Eye (tissue), 1 donor: ENCODE measurements around the gene CCDC71.

Experiments
- DNase-seq: peaks from one replicate; pipeline ENCODE4 v3.0.0-alpha.2; 2015

Gene CCDC71

DNA sequence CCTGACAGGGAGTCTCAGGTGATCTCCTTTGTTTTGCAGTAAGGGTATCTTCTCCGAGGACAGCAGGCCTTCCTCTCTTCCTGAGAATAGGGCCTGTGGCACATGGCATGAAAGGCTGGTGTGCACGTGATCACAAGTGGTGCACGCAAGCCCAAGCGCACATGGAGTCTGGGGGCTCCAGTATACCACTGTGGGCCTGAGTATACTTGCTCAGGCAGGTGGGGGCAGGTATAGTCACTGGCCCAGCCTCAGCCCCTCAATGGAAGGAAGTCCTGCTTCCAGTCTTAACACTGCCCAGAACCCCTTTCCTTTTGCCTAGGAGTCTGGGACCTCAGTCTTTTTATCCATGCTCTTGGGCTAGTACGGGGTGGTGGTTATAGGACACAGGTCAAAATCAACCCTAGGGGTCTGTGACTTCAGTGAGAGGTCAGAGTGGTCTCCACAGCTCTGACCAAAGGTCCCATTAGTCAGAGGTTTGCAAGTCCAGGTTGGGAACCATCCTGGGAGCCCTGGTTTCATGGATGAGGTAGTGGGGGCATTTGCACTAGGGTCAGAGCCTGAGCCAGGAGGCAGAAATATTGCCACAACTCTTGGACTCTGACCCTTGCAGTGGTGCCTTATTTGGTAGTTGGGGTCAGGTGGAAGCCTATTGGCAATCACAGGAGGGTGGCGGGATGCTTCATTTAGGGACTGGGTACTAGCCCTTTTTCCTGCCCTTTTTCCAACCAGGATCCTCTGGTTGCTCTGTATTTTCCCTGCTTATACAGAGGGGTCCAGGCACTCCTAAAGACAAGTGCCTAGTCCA lies 823 bp upstream of the CCDC71 start:
- DNase-seq: no peak

DNA sequence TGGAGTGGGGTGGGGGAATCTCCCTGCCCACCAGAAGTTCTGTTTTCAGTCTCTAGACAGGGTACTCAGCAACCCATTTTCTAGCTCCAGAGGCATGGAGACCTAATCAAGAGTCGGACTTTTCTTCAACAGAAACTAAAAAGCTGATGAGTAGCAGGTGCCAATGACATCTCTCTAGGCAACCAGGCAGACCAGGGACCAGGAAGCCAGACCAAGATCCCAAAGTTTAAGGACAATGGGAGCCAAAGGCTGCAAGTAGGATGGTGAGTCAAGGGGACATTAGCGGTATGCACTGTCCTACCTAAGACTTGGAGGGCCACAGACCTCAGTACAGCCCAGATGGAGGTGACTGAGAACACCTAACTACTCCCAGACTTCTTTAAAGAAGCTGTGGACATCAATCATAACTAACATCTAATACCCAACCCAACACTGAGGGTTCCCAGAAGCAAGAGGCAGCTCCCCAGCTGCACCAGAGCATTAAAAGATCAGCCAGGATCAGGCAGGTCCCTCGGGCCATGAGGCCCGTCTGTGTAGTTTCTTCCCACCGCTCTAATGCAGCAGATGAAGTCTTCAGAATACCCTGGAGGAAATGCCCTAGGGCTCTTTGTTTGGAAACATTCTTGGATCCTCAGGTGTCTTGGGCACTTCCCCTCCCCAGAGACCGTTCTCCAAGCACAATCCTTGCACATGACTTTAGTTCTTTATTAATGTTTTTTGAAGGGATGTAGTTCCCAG lies 979 bp downstream of the CCDC71 start:
- DNase-seq: peak; percentile 45

DNA sequence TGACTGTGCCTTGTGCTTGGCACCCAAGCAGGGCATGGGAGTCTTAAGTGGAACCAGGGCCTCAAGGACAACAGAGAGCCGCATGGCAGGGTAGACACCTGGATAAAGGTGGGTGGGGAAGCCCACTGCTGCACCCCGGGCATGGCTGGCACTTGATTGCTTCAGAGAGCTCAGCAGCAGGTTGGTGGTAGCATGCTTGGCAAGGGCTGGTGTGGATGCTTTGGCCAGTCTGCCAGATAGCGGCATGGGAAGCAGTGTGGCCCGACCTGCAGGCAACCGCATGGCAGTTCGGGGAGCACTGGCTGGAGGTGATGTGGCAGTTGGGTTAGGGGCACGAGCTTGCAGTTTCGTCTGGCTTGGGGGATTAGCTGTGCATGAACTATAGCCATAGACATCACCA lies 2.5 kb downstream of the CCDC71 start:
- no peak for DNase-seq

DNA sequence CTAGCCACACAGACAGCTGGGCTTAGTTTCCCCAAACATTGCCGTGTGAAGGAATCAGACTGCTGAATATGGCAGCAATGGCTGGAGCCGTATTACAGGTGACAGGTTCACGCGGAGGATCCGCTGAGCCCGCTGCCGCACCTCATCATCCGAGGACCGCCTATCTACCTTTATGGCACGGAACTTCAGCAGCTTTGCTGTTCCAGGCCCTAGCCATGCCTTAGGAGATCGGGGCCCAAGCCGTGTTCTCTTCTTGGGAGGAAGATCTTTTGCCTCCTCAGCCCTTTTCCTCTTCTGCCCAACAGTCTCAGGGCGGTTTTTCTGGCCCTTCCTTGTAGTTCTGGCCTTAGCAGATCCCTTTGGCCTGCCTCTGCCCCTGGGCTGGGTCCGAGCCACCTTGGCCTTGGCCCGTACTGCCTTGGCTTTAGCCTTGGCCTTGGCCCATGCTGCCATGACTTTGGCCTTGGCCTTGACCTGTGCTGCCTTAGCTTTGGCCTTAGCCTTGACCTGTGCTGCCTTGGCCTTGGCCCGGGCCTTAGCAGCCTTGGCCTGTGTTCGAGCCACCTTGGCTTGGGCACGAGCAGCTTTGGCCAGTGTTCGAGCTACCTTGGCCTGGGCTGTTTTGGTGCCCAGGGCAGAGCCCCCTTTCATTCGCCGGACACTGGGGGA lies 3.2 kb downstream of the CCDC71 start:
- no peak for DNase-seq

DNA sequence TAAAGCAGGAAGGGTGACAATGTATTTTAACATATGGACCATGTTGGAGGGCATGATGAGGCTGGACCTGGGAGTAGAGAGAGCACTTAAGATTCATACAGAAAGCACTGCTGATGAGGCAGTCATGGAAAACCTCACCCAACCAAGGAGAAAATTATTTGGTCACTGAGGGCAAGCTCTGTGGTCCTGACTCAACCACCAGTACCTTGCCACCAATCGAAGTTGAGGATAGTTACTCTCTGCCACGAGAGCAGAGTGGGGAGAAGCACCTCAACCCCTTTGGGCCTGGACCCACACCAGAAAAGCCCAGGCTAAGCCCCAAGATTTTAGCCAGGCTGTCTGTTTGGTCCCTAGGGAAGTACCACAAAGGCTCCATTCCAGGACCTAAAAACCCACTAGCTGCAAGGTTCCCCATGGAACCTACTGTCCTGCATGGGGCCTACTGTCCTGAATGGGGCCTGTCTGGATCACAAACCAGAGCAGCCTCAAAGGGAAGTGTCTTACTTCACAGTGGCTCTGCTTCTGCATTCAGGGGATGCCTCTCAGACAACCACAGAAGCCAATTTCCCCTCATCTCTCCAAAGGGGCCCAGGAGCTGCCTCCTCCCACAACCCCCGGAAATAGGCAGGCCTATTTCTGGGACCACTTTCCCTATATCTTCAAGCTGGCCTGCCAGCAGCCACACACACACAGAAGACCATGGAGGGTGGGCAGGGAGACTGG lies 4.2 kb downstream of the CCDC71 start:
- DNase-seq: no peak

DNA sequence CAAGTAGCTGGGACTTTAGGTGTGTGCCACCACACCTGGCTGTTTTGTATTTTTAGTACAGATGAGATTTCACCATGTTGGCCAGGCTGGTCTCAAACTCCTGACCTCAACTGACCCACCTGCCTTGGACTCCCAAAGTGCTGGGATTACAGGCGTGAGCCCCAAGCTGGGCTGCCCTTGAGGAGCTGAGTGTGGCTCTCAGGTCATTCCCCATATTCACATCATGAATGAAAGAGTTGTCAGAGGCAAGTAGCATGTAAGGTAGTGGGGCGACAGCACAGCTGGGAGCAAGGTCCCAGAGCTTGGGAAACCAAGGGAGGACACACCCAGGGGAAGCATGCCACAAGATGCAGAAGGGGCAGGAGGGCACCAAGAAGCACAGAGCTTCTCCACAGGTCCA lies 4.9 kb downstream of the CCDC71 start:
- DNase-seq: no peak

DNA sequence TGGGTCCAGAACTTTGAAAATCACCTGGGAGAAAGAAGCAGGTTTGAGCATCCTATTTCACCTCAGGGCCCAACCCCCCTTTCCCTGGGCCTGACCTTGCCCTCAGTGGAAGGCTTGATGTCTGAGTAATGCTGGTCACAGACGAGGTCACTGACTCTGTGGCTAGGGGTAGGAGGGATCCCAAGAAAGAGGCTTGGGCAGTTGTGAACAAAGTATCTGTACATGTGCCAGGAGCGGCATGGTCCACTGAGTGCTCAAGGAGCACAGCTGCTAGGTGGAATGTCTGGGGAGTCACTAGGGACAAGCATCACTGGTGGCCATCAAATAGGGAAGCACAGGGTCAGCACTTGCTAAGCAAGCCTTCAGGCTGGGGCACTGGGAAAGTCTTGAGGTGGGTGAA lies 7.3 kb downstream of the CCDC71 start:
- DNase-seq: no peak

DNA sequence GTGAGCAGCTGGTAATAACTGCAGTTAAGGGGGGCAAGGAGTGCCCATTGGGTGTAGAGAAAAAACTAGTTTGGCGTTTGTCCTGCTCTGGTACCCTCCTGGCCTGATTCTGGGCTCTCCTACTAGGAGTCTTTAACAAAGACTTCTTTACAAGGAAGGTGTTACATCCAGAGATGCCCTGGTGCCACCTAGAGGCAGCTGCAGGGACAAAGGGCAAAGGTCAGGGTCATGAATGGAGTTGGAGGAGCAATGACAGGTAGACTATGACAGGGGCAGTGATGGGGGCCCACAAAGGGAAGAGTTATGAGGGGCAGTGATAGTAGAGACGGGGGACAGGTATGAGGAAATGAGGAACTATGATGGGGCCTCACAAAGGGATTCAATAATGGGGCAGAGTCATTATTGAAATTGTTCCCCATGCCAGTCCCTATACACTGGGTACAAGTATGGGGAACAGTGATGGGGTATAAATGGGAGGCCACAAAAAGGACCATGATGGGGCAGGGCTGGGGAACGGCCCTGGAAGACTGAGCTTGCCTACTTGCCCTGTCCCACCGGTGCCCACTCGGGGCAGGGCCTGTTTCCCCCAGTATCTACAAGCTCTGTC lies 7.9 kb downstream of the CCDC71 start:
- peak; percentile 48 for DNase-seq

DNA sequence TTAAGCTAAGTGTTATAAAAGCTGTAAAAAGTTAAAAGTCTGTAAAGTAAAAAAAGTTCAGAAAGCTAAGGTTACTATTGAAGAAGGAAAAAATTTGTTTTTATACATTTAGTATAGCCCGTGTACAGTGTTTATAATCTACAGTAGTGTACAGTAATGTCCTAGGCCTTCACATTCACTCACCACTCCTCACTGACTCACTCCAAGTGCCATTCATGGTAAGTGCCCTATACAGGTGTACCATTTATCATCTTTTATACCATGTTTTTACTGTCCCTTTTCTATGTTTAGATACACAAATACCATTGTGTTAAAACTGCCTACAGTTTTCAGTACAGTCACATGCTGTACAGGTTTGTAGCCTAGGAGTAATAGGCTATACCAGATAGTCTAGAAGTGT lies 8.8 kb downstream of the CCDC71 start:
- no peak for DNase-seq

DNA sequence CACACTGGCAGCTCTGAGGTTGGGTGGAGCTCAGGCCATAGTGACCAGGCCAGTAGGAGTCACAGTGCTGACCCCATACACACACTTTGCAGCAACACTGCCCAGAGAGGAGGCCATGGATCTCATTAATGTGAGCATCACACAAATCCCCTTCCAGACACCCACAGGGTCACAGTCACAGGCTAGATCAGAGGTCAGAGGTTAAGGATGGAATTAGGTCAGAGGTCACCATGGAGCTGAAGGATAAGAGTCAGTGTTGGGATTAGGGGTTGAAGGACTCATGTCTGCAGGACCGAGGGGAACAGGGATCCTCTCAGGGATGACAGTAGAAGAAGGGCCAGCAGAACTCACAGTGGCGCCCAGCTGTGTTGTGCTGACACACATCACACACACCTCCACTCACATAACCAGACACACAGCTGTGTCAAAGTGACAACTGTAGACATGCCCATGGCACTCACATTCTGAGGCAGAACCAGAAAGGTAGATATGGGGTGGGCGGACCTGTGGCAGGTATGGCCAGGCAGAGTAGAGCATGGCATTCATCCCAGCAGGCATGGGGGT lies 12.7 kb downstream of the CCDC71 start:
- DNase-seq: no peak

DNA sequence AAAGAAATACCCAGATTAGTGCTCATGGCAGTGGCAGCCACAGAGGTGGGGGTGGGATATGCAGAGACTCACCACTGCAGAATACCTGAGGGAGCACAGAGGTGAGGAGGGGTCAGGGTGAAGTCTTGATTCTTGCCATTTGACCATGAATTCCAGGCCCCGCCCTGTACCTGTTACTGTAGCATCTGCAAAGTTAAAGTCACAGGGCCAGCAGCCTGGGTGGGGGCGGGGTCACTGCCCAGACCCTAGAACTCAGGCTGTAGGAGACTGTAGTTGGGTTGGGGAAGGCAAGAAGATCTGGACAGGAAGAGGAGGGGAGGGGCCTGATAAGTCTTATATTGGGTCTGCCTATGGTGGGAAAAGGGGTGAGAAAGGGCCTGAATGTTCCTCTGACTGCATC lies 14.5 kb downstream of the CCDC71 start:
- DNase-seq: no peak

DNA sequence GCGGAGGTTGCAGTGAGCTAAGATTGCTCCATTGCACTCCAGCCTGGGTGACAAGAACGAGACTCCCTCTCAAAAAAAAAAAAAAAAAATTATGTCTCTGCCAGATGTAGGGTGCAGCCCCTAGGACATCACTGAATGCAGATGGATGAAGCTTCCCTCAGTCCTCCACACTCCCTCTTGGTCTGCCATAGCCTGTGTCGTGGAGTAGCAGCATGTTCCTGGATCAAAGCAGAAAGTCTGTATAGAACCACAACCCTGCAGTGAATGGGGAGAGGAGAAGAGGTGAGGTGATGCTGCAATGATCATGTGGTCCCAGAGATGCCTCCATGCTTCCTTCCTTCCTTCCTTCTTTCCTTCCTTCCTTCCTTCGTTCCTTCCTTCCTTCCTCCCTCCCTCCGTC lies 18.0 kb downstream of the CCDC71 start:
- no peak for DNase-seq

DNA sequence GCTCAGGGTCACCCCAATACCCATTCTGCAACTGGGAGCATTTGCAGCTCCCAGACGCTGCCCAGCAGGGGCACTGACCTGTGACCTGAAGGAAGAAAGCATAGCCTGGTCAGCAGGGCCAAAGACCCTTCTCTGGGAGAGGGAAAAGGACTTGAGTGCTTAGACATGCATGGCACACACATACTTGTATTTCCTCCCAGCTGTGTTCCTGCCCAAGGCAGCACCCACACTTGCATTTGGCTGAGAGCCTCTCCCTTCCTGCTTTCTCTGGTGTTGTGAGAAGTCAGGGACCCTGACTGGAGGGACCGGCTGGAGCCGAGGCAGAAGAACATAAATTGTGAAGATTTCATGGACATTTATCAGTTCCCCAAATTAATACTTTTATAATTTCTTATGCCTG lies 26.1 kb downstream of the CCDC71 start:
- DNase-seq: no peak

DNA sequence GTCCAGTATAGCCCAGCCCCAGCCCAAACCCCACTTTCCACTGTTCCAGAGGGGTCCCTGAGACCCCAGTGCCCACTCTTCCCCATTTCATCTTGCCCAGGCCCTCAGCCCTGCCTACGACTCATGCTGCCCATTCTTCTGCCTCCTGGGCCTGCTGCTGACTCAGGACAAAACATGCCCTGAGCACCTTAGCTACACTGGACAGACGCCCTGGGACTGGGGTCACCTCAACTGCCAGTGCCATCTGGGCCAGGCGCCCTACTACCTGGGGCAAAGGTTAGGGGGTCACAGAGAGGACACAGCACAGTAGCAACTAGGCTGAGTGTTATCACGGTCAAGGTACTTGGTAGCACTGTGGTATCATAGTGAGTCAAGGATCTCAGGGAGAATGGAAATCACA lies 30.6 kb downstream of the CCDC71 start:
- no peak for DNase-seq

DNA sequence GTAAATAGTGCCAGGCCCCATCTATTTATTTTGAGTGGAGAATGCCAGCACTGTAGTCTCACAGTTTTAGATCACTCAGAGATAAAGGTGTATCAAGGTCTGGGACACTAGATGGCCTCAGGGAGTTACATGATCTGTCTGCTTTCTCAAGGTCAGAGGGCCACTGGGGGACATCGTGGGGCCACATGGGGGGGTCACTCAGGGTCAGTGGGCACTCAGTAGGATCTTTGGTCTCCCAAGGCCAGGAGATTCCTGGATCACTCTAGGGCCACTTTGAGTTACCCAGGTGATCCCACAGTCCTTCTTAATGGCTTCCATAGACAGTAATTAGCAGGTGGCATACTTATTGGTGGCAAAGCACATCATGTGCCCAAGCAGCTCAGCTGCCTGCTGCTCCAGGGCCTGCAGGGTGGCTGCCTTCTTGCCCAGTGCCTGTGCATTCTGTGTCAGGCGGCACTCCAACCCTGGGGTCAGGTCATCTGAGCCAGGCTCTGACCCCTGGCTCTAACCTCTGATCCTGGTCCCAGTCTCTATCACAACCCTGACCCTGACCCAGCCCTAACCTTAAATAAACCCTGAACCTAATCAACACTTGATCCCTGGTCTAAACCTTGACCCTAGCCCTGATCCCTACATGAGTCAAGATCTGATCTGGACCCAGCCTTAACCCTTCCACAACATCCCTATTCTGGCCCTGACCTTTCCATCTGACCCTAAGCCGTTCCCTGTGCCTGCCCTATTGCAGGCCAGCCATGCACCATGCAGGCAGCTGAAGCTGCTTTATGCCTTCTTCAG lies 31.5 kb downstream of the CCDC71 start:
- DNase-seq: no peak

DNA sequence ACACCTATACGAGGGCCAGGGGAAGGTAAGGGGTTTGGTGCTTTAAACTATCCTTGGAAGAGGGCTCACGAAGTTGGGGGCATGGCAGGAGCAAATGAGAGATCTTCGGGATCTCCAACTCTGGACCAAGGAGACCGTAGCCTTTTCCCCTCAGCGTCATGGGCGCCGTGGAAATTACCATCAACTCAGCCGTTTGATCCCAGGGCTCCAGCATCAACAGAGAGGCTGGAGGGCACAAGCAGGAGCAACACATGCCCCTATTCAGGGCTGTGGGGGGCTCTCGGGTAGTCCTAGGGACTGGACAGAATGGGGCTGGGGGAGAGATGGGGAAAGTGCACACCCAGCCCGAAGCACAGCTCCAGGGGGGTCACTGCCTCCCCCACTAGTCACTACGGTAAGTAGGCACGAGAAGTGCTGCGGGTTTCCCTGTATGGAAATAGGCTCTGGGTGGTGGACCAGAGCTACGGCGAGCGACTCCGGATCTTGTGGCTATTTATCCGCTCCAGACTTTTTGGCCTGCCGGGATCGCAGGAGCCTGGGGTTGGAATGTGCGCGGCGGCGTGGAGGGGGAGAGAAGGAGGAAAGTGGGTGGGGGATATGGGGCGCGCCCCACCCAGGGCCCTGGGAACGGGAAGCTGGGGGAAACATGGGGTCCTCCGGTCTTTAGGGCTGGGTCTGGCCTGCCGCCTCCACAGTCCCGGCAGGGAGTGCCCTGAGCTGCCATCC lies 32.7 kb downstream of the CCDC71 start:
- peak; percentile 94 for DNase-seq

DNA sequence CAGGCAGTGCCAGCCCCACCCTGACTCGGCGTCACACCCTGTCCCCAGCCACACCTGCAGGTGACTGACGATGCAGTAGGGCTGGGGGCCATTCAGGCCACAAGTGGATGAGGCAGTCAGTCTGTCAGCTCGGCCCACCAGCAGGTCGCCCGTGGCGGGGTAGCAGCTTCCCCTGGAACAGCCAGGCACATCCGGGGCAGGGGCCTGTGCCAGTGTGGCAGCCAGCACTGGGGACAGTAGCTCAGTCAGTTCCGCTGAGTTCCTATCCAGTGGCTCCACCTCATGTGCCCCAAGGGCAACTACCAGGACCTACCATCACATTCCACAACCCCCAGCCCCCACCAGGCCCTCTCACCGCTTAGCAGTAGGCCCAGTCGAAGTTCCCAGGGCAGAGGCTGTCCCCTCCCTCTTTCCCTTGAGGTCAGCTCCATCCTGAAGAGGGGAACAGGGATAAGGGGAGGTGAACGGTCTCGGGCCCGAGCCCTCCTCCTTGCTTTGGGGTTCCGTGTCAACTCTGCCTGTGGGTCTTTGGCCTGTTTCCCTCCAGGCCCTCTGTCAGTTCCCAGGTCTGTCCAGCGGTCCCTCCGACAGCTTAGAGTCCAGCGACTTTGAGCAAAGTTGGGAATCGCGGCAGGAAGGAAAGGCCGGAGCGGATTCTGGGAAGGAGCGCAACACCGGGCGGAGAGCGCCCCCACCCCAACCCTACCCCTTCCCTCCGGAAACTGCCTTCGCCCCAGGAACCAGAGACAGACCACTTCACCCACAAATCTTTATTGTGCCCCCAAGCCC lies 33.5 kb downstream of the CCDC71 start, which contains the start of gene LAMB2:
LAMB2 (minus strand) TSS at position 614 of the 789 bp plus-strand sequence; CDS start at position 431, 183 bp downstream.
- DNase-seq: peak; percentile 92

DNA sequence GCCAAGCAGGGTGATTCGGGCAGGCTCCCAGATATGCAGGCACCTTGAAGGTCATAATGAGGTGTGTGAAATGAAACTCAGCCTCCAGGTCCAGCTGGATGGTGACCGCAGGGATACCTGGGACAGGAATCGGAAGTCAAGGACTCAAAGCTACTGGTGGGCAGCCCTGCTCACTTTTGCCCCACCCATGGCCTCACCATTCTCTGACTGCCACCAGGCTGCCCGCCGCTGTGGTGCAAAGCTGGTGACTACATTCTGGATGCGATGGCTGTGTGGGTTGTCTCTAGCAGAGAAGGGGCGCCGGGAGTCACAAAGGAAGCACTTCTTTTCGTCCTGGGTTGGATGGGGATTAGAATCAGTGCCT lies 34.1 kb downstream of the CCDC71 start:
- no peak for DNase-seq

DNA sequence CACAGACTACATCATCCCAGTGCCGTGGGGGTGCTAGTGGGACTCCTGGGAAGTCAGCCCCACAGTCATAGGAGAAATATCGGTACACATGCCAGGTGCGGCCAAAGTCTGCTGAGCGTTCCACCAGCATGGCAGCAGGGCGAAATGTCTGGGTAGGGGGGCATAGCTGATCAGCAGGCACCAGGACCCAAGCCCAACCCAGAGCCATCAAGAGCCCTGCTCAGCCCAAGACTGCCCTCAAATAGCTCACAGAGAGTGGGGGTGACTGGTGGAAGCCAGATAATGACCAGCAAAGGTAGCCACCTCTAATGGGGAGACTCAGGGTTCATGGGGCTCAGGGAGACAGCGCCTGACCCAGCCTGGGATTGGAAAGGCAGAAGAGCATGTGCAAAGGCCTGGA lies 34.6 kb downstream of the CCDC71 start:
- no peak for DNase-seq

DNA sequence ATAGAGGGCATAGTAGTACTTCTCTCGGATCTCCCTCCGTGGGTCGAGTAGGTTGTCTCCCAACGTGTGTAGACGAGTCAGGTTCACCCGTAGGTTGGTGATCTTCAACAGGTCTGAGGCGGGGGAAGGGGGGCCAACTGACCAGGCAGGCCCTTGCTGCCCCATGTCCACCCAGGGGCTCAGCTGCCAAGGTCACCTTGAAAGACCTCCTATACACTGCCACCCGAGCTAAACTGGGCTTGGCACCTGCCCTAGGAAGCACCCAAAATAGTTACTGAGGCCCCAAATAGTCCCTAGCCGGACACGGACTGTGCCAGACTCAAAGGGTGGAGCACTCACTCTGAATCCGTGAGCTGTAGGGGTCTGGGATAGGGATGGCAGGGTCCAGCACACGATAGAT lies 35.1 kb downstream of the CCDC71 start:
- DNase-seq: no peak
